Activated T-cell treated with anti-CD3 and anti-CD28 coated beads, Interleukin-2, amount 50 U/mL, for 24 hours (primary cell): ENCODE measurements around the gene KLF13.

Experiments
- DNase-seq: peaks from one replicate; pipeline ENCODE4 v3.0.0-alpha.2; 2020
- H3K27ac Mint-ChIP-seq: 2 replicates; pipeline ENCODE4 v1.8.0; 2020; ENCODE audit warnings: mild to moderate bottlenecking, mixed read lengths
- H3K27me3 Mint-ChIP-seq: 2 replicates; pipeline ENCODE4 v1.8.0; 2020; ENCODE audit warnings: mixed read lengths
- H3K36me3 Mint-ChIP-seq: 2 replicates; pipeline ENCODE4 v1.8.0; 2020; ENCODE audit warnings: low read depth, mixed read lengths
- H3K4me1 Mint-ChIP-seq: 2 replicates; pipeline ENCODE4 v1.8.0; 2020; ENCODE audit warnings: low read depth, mixed read lengths
- H3K4me3 Mint-ChIP-seq: 2 replicates; pipeline ENCODE4 v1.8.0; 2020; ENCODE audit warnings: mild to moderate bottlenecking, moderate library complexity, mixed read lengths
- H3K9me3 Mint-ChIP-seq: 2 replicates; pipeline ENCODE4 v1.8.0; 2020; ENCODE audit warnings: mixed read lengths

Gene KLF13

GRCh38 chr15:31362886-31363285 lies 36.3 kb downstream of the KLF13 start:
- peaks cover 100% of the 10 kb centered on the region for H3K4me1 Mint-ChIP-seq
- peaks cover 39% of the 10 kb centered on the region for H3K36me3 Mint-ChIP-seq
- DNase-seq = no peak
- H3K27me3 Mint-ChIP-seq = no peaks in the 10 kb centered on the region
- peak overlapping the region; percentile 73 for H3K4me3 Mint-ChIP-seq
- H3K9me3 Mint-ChIP-seq = no peaks in the 10 kb centered on the region
- peak overlapping the region; percentile 98 for H3K27ac Mint-ChIP-seq

GRCh38 chr15:31364301-31365031 lies 37.8 kb downstream of the KLF13 start:
- H3K27ac Mint-ChIP-seq = peak overlapping the region; percentile 98
- peak overlapping the region; percentile 73 for H3K4me3 Mint-ChIP-seq
- peaks cover 100% of the 10 kb centered on the region for H3K4me1 Mint-ChIP-seq
- H3K27me3 Mint-ChIP-seq = no peaks in the 10 kb centered on the region
- H3K9me3 Mint-ChIP-seq = no peaks in the 10 kb centered on the region
- peaks cover 36% of the 10 kb centered on the region for H3K36me3 Mint-ChIP-seq
- peak; percentile 69 for DNase-seq

- Mint-ChIP-seq H3K27ac (peak overlapping the region; percentile 98), H3K36me3 (peaks cover 37% of the 10 kb centered on the region), H3K4me1 (peaks cover 100% of the 10 kb centered on the region), H3K27me3 (no peaks in the 10 kb centered on the region), H3K9me3 (peaks cover 2% of the 10 kb centered on the region), H3K4me3 (peak overlapping the region; percentile 73)
- no peak for DNase-seq
These were observed 38.5 kb downstream of the KLF13 start for GRCh38 chr15:31365032-31365654.

- Mint-ChIP-seq H3K27ac (peak overlapping the region; percentile 98), H3K4me1 (peaks cover 100% of the 10 kb centered on the region), H3K4me3 (peak overlapping the region; percentile 73), H3K36me3 (peaks cover 37% of the 10 kb centered on the region), H3K9me3 (peaks cover 2% of the 10 kb centered on the region), H3K27me3 (no peaks in the 10 kb centered on the region)
- DNase-seq = peak; percentile 87
These were observed 39.1 kb downstream of the KLF13 start for GRCh38 chr15:31365655-31366127.

- DNase-seq = no peak
- Mint-ChIP-seq H3K27me3 (no peaks in the 10 kb centered on the region), H3K36me3 (peaks cover 39% of the 10 kb centered on the region), H3K9me3 (peaks cover 2% of the 10 kb centered on the region), H3K27ac (peak overlapping the region; percentile 98), H3K4me3 (peak overlapping the region; percentile 73), H3K4me1 (peaks cover 100% of the 10 kb centered on the region)
These were observed 39.6 kb downstream of the KLF13 start for GRCh38 chr15:31366169-31366734.

GRCh38 chr15:31367021-31367729 lies 40.5 kb downstream of the KLF13 start:
- H3K36me3 Mint-ChIP-seq = peaks cover 45% of the 10 kb centered on the region
- no peak for DNase-seq
- peak overlapping the region; percentile 73 for H3K4me3 Mint-ChIP-seq
- H3K27me3 Mint-ChIP-seq = no peaks in the 10 kb centered on the region
- H3K4me1 Mint-ChIP-seq = peaks cover 97% of the 10 kb centered on the region
- H3K9me3 Mint-ChIP-seq = peaks cover 2% of the 10 kb centered on the region
- peak overlapping the region; percentile 98 for H3K27ac Mint-ChIP-seq

- Mint-ChIP-seq H3K4me3 (peak overlapping the region; percentile 73), H3K9me3 (peaks cover 2% of the 10 kb centered on the region), H3K4me1 (peaks cover 97% of the 10 kb centered on the region), H3K36me3 (peaks cover 52% of the 10 kb centered on the region), H3K27ac (peak overlapping the region; percentile 98), H3K27me3 (no peaks in the 10 kb centered on the region)
- no peak for DNase-seq
These were observed 41.2 kb downstream of the KLF13 start for GRCh38 chr15:31367730-31368344.

GRCh38 chr15:31369727-31370126 lies 43.1 kb downstream of the KLF13 start:
- Mint-ChIP-seq H3K4me1 (peaks cover 89% of the 10 kb centered on the region), H3K4me3 (no peak overlapping the region), H3K36me3 (peaks cover 59% of the 10 kb centered on the region), H3K9me3 (peaks cover 2% of the 10 kb centered on the region), H3K27ac (peak overlapping the region; percentile 98), H3K27me3 (no peaks in the 10 kb centered on the region)
- DNase-seq = no peak

GRCh38 chr15:31371520-31372240 lies 45.0 kb downstream of the KLF13 start:
- H3K9me3 Mint-ChIP-seq = peaks cover 2% of the 10 kb centered on the region
- H3K4me3 Mint-ChIP-seq = no peak overlapping the region
- H3K27ac Mint-ChIP-seq = peak overlapping the region; percentile 29
- no peaks in the 10 kb centered on the region for H3K27me3 Mint-ChIP-seq
- H3K36me3 Mint-ChIP-seq = peaks cover 76% of the 10 kb centered on the region
- no peak for DNase-seq
- H3K4me1 Mint-ChIP-seq = peaks cover 89% of the 10 kb centered on the region

- no peaks in the 10 kb centered on the region for H3K27me3 Mint-ChIP-seq
- no peak for DNase-seq
- peaks cover 83% of the 10 kb centered on the region for H3K36me3 Mint-ChIP-seq
- peak overlapping the region; percentile 78 for H3K27ac Mint-ChIP-seq
- peaks cover 2% of the 10 kb centered on the region for H3K9me3 Mint-ChIP-seq
- no peak overlapping the region for H3K4me3 Mint-ChIP-seq
- H3K4me1 Mint-ChIP-seq = peaks cover 88% of the 10 kb centered on the region
These were observed 46.0 kb downstream of the KLF13 start for GRCh38 chr15:31372635-31373091.

- H3K4me3 Mint-ChIP-seq = no peak overlapping the region
- peaks cover 2% of the 10 kb centered on the region for H3K9me3 Mint-ChIP-seq
- H3K36me3 Mint-ChIP-seq = peaks cover 86% of the 10 kb centered on the region
- H3K27me3 Mint-ChIP-seq = no peaks in the 10 kb centered on the region
- no peak for DNase-seq
- H3K27ac Mint-ChIP-seq = peak overlapping the region; percentile 16
- H3K4me1 Mint-ChIP-seq = peaks cover 88% of the 10 kb centered on the region
These were observed 46.6 kb downstream of the KLF13 start for GRCh38 chr15:31373096-31373865.

GRCh38 chr15:31373970-31374369 lies 47.3 kb downstream of the KLF13 start:
- H3K4me3 Mint-ChIP-seq = no peak overlapping the region
- H3K9me3 Mint-ChIP-seq = peaks cover 2% of the 10 kb centered on the region
- DNase-seq = no peak
- H3K27me3 Mint-ChIP-seq = no peaks in the 10 kb centered on the region
- peaks cover 88% of the 10 kb centered on the region for H3K36me3 Mint-ChIP-seq
- peak overlapping the region; percentile 72 for H3K27ac Mint-ChIP-seq
- H3K4me1 Mint-ChIP-seq = peaks cover 88% of the 10 kb centered on the region

- H3K9me3 Mint-ChIP-seq = peaks cover 2% of the 10 kb centered on the region
- peaks cover 88% of the 10 kb centered on the region for H3K36me3 Mint-ChIP-seq
- H3K27me3 Mint-ChIP-seq = no peaks in the 10 kb centered on the region
- H3K4me1 Mint-ChIP-seq = peaks cover 88% of the 10 kb centered on the region
- no peak for DNase-seq
- H3K27ac Mint-ChIP-seq = peak overlapping the region; percentile 72
- H3K4me3 Mint-ChIP-seq = no peak overlapping the region
These were observed 47.9 kb downstream of the KLF13 start for GRCh38 chr15:31374489-31374888.
